ENCODE data around the gene FCF1. TPM values are rescaled to one million over a fixed set of nuclear protein-coding genes. Genes with fewer than 3 reads are reported as not detected.

The FCF1 gene
- total and polyA plus RNA-seq, 2 of the 13 experiments (the other 11 are each of a cell fraction or from before 2014, with no cell fraction given), result 31.0 to 44.4 TPM

DNA sequence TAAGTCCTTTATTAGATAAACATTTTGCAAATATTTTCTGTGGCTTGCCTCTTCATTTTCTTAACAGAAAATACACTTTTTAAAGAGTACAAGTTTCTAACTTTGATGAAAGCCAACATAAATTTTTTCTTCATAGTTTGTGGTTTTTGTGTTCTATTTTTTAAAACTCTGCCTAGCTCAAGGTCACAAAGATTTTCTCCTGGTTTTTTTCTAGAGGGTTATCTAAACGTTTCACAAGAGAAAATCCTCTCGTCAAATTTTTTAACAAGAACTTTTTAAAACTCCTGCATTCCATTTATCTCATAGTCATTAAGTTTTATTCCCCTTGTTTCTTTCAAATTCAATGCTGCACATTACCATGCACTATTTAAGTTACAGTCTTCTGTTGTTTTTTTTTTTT, 8.3 kb upstream of the FCF1 start:
- Histone ChIP-seq H3K36me3 (replicated peaks in 1 of 2; ENCODE audit: control insufficient read depth in 1 of 2, insufficient read depth in 2 of 2, low read length in 2 of 2) (peaks cover 0 to 2% of the 10 kb centered on the region in 2 experiments; a peak in 1 of 5 replicates), H4K20me1 (ENCODE audit: insufficient read depth, low read length) (no peaks in the 10 kb centered on the region), H2AFZ (ENCODE audit: low read length) (no peak overlapping the region), H3K79me2 (ENCODE audit: insufficient read depth, low read length) (peaks cover 56% of the 10 kb centered on the region), H3K4me1 (ENCODE audit: insufficient read depth, low read length) (peaks cover 4% of the 10 kb centered on the region; the same call in 1 of the 2 replicates), H3K4me2 (ENCODE audit: low read depth, low read length) (no peak overlapping the region), H3K27ac (ENCODE audit: extremely low read length, insufficient read depth, low read length) (no peak overlapping the region), H3K4me3 (replicated peaks in 1 of 3; ENCODE audit: insufficient read depth in 1 of 3, low read depth in 2 of 3, low read length in 3 of 3) (no peak overlapping the region), H3K9ac (ENCODE audit: insufficient read depth, low read depth, low read length) (no peak overlapping the region), H3K27me3 (ENCODE audit: control insufficient read depth in 1 of 2, insufficient read depth in 2 of 2, low read length in 2 of 2) (no peaks in the 10 kb centered on the region), H3K9me3 (ENCODE audit: low read length) (peaks cover 14% of the 10 kb centered on the region)
- in situ Hi-C loops (cut with HindIII; ENCODE audit: extremely low pct_ligation_motif_present, low pct_unique_long_range_greater_than_20kb), result no loop called here
- ATAC-seq (no peak), DNase-seq (ENCODE audit: low spot score) (no peak), FAIRE-seq (no peak)
- no peak for TF ChIP-seq TBX2 (CRISPR knock-in tag; IDR thresholded peaks at IDR 0.05; ENCODE audit: borderline replicate concordance)
- TF ChIP-seq, protein P1, sequence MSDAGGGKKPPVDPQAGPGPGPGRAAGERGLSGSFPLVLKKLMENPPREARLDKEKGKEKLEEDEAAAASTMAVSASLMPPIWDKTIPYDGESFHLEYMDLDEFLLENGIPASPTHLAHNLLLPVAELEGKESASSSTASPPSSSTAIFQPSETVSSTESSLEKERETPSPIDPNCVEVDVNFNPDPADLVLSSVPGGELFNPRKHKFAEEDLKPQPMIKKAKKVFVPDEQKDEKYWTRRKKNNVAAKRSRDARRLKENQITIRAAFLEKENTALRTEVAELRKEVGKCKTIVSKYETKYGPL (CRISPR knock-in tag; IDR thresholded peaks at IDR 0.05), result no peak
- no peak for TF ChIP-seq ZNF335 (CRISPR knock-in tag; IDR thresholded peaks at IDR 0.05)
- no peak for TF ChIP-seq ZNF138 (CRISPR knock-in tag; IDR thresholded peaks at IDR 0.05; ENCODE audit: low read depth)
- 71% methylated on average over 2 of the region's 2 CpGs for WGBS (ENCODE audit: low lambda C conversion rate)
- CTCF ChIA-PET (ENCODE audit: low intra/inter-chr PET ratio, low total read pairs), result no interaction called here
- BruUV-seq (replicated peaks), result no TSS peak
- POLR2A ChIA-PET, result no interaction called here
- intact Hi-C loops (cut with micrococcal nuclease; ENCODE audit: unreplicated experiment), result no loop called here

DNA sequence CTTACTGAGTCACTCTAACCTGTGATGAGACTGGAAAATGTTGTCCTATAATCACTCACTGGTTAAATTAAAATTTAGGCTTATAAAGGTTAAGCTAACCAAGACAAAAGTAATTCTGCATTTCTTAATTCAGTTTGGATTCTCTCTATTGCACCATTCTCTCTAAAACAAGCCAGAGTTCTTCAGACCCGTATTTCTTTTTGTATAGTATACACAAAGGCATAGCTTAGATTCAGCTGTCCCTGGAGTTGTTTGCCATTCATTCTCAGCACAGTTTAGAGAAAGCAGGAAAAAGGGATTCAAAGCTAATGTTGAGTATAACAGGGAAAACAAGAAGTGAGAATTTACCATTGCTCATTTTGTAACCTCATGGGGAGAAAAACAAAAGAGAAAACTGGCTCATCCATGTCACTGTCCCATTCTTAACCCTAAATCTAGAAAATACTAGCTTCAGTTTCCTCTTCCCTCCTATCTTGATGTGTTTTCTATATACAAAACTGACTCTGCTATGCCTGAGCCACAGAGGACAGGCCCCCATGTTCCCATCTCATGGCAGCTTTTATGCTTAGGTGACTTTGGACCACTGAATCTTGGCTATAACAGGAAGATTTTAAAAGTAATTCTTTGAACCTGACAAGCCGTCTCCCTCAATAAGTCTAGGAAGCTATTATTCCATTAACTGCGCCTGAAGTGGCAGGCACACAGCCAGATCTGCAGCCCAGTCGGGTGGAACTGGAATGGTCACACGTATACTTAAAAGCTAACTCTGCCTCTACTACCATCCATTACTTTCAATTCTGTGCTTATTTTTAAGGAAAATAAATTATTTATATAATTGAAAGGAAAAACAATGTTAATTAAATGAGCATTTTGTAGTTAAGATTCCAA, 7.1 kb upstream of the FCF1 start:
- H3K4me3 ChIP-seq (replicated peaks in 1 of 3; ENCODE audit: insufficient read depth in 1 of 3, low read depth in 2 of 3, low read length in 3 of 3), result no peak overlapping the region
- CTCF ChIA-PET (ENCODE audit: low intra/inter-chr PET ratio, low total read pairs), result no interaction called here
- no peak overlapping the region for H3K27ac ChIP-seq (ENCODE audit: extremely low read length, insufficient read depth, low read length)
- H3K4me2 ChIP-seq (ENCODE audit: low read depth, low read length), result no peak overlapping the region
- no peaks in the 10 kb centered on the region for H3K27me3 ChIP-seq (ENCODE audit: control insufficient read depth in 1 of 2, insufficient read depth in 2 of 2, low read length in 2 of 2)
- no peak overlapping the region for H2AFZ ChIP-seq (ENCODE audit: low read length)
- H3K36me3 ChIP-seq (replicated peaks in 1 of 2; ENCODE audit: control insufficient read depth in 1 of 2, insufficient read depth in 2 of 2, low read length in 2 of 2), result peaks cover 0 to under 1% of the 10 kb centered on the region in 2 experiments; a peak in 1 of 5 replicates
- H3K9ac ChIP-seq (ENCODE audit: insufficient read depth, low read depth, low read length), result no peak overlapping the region
- H3K79me2 ChIP-seq (ENCODE audit: insufficient read depth, low read length), result peaks cover 65% of the 10 kb centered on the region
- WGBS (ENCODE audit: low lambda C conversion rate), result 76% methylated on average over 5 of the region's 5 CpGs
- DNase-seq (ENCODE audit: low spot score), result no peak
- H3K9me3 ChIP-seq (ENCODE audit: low read length), result peaks cover 14% of the 10 kb centered on the region
- intact Hi-C loops (cut with micrococcal nuclease; ENCODE audit: unreplicated experiment) (no loop called here), in situ Hi-C loops (cut with HindIII; ENCODE audit: extremely low pct_ligation_motif_present, low pct_unique_long_range_greater_than_20kb) (no loop called here)
- H4K20me1 ChIP-seq (ENCODE audit: insufficient read depth, low read length), result no peaks in the 10 kb centered on the region
- POLR2A ChIA-PET, result no interaction called here
- no peak for FAIRE-seq
- ATAC-seq, result no peak
- peaks cover 16% of the 10 kb centered on the region for H3K4me1 ChIP-seq (ENCODE audit: insufficient read depth, low read length)
- BruUV-seq (replicated peaks), result no TSS peak
- TF ChIP-seq SIX4 (CRISPR knock-in tag; IDR thresholded peaks at IDR 0.05) (no peak), CBX1 (IDR thresholded peaks at IDR 0.05; ENCODE audit: low read depth) (no peak), MLLT10 (CRISPR knock-in tag; IDR thresholded peaks at IDR 0.05) (no peak), U2AF2 (IDR thresholded peaks at IDR 0.05; ENCODE audit: low read depth, low read length) (no peak), ZNF12 (CRISPR knock-in tag; IDR thresholded peaks at IDR 0.05) (no peak), ZNF136 (CRISPR knock-in tag; IDR thresholded peaks at IDR 0.05; ENCODE audit: low read depth) (no peak), RFX3 (CRISPR knock-in tag; IDR thresholded peaks at IDR 0.05) (no peak), RFX5 (IDR thresholded peaks at IDR 0.05; ENCODE audit: low read depth, low read length) (no peak), FOXA1 (IDR thresholded peaks at IDR 0.05) (no peak), FOXA1 (CRISPR knock-in tag; IDR thresholded peaks at IDR 0.05) (no peak)
- TF ChIP-seq, protein P2, sequence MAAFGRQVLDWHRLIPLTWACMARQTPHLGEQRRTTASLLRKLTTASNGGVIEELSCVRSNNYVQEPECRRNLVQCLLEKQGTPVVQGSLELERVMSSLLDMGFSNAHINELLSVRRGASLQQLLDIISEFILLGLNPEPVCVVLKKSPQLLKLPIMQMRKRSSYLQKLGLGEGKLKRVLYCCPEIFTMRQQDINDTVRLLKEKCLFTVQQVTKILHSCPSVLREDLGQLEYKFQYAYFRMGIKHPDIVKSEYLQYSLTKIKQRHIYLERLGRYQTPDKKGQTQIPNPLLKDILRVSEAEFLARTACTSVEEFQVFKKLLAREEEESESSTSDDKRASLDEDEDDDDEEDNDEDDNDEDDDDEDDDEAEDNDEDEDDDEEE (CRISPR knock-in tag; IDR thresholded peaks at IDR 0.05), result no peak
- TF ChIP-seq, protein P3, sequence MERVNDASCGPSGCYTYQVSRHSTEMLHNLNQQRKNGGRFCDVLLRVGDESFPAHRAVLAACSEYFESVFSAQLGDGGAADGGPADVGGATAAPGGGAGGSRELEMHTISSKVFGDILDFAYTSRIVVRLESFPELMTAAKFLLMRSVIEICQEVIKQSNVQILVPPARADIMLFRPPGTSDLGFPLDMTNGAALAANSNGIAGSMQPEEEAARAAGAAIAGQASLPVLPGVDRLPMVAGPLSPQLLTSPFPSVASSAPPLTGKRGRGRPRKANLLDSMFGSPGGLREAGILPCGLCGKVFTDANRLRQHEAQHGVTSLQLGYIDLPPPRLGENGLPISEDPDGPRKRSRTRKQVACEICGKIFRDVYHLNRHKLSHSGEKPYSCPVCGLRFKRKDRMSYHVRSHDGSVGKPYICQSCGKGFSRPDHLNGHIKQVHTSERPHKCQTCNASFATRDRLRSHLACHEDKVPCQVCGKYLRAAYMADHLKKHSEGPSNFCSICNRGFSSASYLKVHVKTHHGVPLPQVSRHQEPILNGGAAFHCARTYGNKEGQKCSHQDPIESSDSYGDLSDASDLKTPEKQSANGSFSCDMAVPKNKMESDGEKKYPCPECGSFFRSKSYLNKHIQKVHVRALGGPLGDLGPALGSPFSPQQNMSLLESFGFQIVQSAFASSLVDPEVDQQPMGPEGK (CRISPR knock-in tag; IDR thresholded peaks at IDR 0.05), result no peak
